NCI-H1436 treated with DMSO at 0.1 percent for 48 hours (cell line): ENCODE data around the gene REPIN1.

Source experiments
- DNase-seq: peaks from one replicate; lab custom pipeline; 2025; lab: John Stamatoyannopoulos, UW

Gene REPIN1

DNA sequence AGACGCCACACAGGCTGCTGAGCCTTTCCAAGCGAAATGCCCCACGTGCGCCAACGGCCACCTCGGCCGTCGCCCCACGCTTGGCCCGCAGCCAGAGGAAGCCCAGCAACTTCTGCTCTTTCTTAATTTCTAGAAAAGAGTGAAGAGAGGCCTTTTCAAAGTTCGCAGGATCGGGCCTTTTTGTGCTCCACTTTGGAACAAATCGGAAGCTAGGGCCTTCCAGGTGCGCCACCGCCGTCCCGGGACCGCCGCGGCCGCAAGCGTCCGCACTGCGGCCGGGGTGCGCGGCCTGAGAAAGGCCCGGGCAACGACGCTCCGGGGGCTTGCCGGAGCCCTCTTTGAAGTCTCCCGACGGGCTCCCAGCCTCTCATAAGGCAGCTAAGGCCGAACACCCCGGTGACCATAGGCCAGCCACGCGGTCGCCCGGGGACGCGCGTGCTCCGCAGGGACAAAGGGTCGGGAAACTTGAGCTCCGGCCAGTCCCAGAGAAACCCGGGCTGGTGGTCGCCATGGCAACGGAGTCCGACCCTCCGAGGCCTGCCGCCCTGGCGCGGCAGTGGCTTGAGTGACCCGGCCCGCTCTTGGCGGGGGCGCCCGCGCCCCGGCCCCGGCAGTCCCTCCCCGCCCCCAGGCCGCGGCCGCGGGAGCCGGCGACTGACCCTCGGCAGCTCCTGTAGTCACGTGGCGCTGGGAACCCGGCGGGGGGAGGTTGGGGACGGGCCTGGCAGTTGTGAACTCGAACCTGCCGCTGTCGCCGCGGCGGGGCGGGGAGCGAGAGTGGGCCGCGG lies at the start of gene REPIN1:
Gene REPIN1, plus strand, starts transcription at position 727 of the 788 bp plus-strand sequence. CDS start 890 bp downstream, outside the sequence.
- DNase-seq: no peak

DNA sequence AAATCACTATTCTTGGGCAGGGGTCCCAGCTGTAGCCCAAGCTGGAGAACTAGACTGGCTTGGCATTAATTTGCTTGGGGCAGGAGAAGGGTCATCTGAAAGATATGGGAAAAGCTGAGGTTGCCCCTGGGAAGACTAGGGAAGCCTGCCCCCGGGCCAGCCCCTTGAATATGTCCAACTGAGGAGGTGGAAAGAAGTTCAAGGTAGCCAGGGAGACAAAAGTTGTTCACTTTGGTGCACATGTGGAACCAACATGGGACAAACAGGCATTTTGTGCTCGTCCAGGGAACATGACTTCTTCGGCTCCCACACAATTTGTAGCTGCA lies 46.9 kb upstream of the REPIN1 start:
- DNase-seq: no peak

GRCh38 chr7:150322114-150322832 lies 46.3 kb upstream of the REPIN1 start:
- no peak for DNase-seq

DNA sequence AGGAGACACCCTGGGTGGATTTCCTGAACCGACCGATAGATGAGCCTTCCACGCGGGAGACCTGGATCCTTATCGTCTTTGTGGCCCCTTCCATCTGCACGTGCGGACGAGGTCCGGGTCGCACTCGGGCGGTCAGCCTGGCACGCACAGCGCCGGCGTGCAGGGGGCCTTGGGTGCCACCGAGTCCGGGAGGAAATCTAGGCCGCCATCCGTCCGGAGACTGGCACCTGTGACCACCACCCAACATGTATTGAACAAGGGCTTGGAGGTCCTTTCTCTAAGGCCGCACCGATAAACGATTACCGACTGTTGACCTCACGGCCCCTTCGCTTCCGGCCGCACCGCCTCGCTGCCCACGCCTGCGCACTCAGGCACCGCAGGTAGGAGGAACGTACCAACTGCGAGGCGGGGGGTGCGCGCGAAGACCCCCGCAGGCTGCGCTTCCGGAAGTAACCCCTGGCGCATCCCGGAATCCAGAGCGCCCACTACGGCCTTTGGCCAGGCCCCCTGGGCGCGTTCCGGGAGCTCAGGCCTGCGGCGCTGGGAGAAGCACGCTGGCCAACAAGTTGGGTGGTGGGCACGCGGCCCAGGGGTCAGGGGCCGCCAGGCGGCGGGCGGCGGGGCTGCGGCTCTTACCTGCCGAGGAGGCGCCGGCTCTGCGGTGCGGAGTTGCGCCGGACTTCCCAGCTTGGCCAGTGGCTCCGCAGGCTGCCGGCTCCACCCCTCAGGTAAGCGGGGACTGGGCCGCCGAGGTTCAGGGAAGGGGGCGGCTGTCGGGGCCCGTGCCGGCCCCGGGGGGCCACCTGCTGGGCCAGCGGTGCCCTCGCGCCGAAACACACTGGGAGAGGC lies 45.6 kb upstream of the REPIN1 start, which contains the start of the genes ACTR3C and LRRC61:
Gene ACTR3C, minus strand, starts transcription at position 713 of the 849 bp plus-strand sequence. CDS start 28,249 bp downstream, outside the sequence.
Gene LRRC61, plus strand, starts transcription at position 523 of the 849 bp plus-strand sequence. CDS start 13,507 bp downstream, outside the sequence.
- peak; percentile 28 for DNase-seq

DNA sequence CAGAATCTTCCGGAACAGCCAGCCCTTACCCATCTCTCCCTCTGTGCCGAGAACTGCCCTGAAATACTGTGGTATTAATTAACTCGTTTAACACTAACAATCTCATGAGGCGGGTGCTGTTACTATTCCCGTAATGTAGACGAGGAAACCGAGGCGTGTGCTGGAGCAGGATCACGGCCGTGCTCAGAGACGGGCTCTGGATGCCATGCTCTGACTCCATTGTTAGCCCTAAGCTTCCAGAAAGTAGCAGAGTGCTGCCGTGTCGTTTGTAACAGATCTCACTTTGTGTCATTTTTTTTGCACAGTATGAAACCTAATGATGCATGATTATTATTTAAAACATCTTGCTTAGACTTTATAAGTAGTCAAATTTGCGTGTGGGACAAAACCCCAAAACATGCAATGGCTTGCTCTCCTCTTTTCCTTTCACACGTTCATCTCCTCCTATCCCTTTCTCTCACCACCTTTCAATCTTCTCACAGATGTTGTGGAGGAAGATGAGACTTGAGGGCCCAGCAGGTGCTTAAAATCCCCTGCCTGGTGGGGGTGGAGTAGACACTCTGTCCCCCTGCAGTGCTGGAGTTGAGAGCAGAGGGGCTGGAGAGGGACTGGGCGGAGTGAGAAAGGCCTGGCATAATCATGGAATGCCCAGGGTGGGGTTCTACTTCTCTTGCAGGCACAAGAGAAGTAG lies 44.8 kb upstream of the REPIN1 start:
- DNase-seq: no peak

DNA sequence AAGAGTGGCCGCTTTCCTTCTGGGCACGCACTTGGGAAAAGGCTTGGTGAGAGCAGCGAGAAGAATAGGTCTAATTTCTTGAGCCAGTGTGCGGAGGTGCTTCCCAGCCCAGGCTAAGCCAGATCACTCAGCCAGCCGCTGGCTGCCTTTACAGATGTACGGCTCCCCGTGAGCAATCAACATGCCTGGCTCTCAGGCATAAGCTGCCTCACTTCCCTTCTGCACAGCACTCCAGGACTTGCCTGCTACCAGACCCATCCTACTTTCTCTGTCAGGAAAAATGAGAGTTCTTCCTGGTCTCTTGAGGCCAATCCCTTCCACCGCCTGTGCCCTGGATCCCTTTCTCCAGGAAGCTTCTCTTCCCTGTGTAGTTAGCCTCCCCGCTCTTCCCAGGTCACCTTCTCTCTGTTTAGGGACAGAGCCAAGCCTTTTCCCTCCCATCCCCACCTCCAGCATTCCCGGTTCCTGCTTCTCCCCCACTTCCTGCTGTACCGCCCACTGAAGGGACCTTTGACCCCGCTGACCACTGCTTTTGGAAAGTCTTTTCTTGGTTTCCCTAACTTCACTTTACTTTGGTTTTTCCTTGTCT lies 44.2 kb upstream of the REPIN1 start:
- DNase-seq: no peak

GRCh38 chr7:150325110-150325611 lies 43.5 kb upstream of the REPIN1 start:
- no peak for DNase-seq

GRCh38 chr7:150325901-150326300 lies 42.7 kb upstream of the REPIN1 start:
- DNase-seq: no peak

DNA sequence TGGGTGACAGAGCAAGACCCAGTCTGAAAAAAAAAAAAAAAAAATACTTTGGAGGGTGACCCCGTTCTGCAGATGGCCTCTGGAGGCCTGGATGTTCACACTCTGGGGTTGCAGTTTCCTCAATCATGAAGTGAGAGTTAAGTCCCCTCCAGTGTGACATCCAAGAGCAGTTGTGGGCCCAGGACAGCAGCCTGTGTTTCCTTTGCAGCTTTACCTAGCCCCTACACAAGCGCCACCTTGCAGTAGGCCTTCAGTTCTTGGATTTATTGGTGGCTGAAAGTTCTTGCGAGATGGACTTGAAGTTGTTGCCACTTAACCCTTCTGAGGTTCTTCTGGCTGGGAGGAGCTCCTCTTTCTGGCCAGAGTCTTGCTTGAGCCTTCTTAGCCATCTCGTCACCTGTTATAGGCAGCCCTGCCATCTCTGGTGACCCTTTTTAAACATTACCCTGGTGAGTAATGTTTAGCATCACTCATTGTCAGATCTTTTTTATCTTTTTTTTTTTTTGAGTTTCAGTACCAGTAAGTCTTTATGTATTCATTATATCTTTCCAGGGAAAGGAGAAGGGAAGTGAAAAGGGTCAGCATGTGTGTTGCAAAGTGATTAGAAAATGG lies 41.9 kb upstream of the REPIN1 start:
- no peak for DNase-seq

DNA sequence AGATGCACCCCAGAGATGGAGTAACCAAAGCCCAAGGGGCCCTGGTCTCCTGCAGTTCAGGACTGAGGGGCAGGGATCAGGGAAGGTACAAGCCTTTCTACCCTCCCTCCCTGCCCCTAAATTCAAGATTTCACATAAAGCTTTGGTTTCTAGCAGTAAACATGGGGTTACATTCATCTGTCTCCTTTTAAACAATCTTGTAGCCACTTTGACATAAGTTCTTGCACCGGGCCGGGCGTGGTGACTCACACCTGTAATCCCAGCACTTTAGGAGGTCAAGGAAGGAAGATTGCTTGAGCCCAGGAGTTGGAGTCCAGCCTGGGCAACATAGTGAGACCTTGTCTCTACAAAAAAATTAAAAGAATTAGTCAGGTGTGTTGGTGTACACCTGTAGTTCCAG lies 41.3 kb upstream of the REPIN1 start:
- no peak for DNase-seq

DNA sequence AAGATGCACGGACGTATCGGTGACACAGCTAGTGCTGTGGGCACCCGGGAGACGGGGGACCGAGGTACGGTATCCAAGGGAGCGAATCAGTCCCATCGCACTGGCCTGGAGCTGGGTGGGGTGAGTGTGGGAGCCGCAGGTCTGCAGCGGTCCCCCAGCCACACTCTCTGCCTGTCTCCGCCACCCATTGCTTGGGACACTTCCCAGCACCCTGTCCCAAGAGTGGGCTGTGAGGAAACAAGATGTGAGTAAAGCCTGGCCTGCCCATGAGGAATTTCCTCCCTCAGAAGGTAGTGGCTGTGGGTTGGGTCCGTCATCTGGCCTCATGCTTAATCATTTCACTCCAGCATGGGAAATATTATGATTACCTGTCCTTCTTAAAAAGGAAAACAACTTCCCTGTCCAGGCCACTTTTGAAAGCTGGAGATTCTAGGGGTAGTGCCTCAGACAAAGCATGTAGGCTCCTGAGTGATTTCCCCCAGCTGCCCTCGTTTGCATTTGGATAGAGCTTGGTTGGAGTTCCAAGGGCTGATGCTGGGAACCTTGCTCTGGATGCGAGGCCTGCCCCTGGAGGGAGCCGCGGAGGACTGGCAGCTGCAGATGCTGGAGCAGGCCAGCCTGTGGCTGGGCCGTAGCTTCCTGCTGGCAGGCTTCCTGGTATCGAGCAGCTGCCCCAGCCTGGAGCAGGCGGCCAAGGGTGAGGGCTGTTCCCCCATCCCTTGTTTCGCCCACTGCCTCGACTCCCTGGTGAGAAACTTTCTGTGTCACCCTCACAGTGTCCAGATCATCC lies 39.1 kb upstream of the REPIN1 start:
- no peak for DNase-seq

GRCh38 chr7:150330211-150330885 lies 38.3 kb upstream of the REPIN1 start:
- no peak for DNase-seq

DNA sequence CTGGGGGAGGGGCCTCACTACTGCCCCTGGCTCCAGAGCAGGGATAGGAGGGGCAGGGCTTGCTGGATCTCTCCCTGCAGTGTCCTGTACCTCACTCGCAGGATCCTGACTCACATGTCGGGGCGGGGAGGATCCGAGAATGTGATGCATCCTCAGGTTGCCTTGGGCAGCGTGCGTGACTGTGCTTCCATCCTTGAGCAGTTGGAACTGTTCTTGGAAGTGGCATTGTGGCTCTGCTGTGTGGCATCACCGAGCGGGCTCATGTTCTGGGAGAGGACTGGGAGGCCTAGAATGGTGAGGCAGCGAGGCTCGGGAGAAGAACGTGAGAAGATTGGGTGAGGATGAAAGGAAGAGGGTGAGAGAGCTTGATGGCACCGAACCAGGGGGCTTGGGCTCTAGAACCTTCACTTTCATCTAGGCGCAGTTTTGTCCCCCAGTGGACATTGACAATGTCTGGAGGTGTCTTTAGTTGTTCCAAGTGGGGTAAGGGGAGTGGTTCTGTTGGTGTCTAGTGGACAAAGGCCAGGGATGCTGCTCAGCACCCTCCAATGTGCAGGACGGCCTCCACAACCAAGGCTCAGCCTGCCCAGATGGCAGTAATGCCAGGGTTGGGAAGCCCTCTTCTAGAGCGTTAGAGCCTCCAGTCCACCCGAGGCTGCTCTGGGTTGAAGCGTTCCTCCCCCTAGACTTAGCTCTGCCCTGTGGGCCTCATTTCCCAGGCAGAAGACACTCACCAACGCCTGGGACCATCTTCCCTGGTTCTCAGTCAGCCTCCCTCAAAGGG lies 35.6 kb upstream of the REPIN1 start:
- DNase-seq: no peak

DNA sequence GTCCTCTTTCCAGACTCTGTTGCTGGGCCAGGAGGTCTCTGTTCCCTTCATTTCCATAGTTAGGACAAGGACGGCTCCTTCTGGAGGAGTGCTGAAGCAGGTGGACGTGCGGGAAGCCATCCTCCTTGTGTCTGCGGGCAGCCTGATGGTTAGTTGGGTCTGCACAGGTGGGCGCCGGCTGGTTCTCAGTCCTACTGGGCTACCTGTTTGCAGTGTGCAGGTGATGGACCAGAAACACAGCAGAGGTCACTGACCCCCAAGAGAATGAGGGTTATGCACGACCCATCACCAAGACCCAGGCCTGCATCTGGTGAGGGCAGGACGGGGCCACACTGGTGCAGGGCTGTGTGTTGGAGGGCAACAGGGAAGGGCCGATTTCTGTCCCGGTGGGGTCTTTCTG lies 35.0 kb upstream of the REPIN1 start:
- no peak for DNase-seq

DNA sequence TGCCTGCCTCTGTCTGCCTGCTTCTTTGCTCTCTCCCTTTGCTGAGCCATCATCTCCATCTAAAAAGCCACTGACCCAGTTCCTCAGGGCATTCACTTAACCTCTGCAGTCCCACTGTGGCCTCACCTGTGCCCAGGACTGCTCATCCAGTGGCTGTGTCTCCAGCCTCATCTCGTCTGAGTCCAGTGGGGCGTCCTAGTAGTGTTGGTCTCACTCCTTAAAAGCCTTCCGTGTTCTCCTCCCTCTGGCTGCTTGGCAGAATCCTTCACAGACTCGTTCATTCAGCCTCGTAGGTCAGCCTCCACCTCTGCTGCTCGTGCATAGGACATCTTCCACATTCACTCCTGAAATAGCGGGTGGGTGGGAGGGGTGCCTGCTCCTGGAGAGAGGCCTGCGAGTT lies 34.5 kb upstream of the REPIN1 start:
- DNase-seq: no peak

- DNase-seq: no peak
Measured at GRCh38 chr7:150335108-150335773, 33.4 kb upstream of the REPIN1 start.

DNA sequence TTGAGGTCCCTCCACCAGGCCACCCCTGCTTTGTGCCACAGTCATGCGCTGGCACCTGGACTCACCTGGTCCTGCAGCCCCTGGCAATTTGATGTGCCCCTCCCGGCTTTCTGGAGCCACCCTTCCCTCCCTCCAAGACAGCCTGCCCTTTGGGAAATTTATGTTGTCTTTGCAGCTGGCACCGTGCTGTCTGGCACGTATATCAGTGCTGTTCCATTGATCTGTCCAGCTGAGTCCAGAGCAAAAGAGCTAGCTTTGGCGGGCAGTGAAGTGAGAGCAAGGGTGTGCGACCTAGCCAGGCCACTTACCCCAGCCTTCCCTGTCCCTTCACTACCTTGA lies 32.9 kb upstream of the REPIN1 start:
- DNase-seq: no peak

DNA sequence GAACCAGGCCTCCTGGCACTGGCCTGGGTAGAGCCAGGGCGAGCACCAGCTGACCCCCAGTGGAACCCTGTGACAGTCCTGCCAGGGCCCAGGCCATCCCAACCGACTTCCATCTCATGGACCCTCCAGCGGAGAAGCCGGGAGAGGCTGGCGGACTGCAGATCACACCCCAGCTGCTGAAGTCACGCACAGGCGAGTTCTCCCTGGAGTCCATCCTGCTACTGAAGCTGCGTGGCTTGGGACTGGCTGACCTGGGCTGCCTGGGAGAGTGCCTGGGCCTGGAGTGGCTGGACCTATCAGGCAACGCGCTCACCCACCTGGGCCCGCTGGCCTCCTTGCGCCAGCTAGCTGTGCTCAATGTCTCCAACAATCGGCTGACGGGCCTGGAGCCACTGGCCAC lies 31.9 kb upstream of the REPIN1 start:
- no peak for DNase-seq
